ENCODE measurements around the gene HELZ2. TPM values are rescaled to one million over a fixed set of nuclear protein-coding genes. Genes with fewer than 3 reads are reported as not detected.

The HELZ2 gene
- total and polyA plus RNA-seq, 7 experiments from 2014 or later, result 3.8 to 102 (median 24.9) TPM

GRCh38 chr20:63567136-63567385 lies 7.0 kb downstream of the HELZ2 start:
- peaks cover 0 to 2% (median 0%) of the 10 kb centered on the region in 11 donors for H3K9me3 Mint-ChIP-seq
- peaks cover 0 to 42% (median 0%) of the 10 kb centered on the region in 3 experiments for H3K36me3 ChIP-seq (ENCODE audit: control insufficient read depth in 2 of 3, insufficient read depth in 3 of 3, low read length in 3 of 3)
- H3K4me3 Mint-ChIP-seq, result peak overlapping the region in 7 of 10 donors; percentile 25 to 86 (median 81)
- intact Hi-C loops (cut with micrococcal nuclease), result loop anchor here in 1 of 2 donors (2.0 kb wide), 1 partner anchor 14 kb away; no protein-coding TSS in a partner anchor
- ChIA-PET POLR2A (interaction anchor here (0.7 to 2.9 kb wide), 7 partner anchors 12 to 171 kb away, joined by 3 to 10 read pairs (median 4); partner anchors contain the start of genes ARFRP1, FNDC11, PTK6 and ZGPAT), CTCF (no interaction called here)
- H3K4me3 ChIP-seq (ENCODE audit: low read length), result no peak overlapping the region
- ATAC-seq (peak; percentile 47), DNase-seq (no peak)
- no peaks in the 10 kb centered on the region for H3K27me3 ChIP-seq (ENCODE audit: control insufficient read depth in 2 of 2, insufficient read depth in 2 of 2, low read length in 2 of 2)
- peaks cover 0 to 11% (median 0%) of the 10 kb centered on the region in 5 donors for H3K36me3 Mint-ChIP-seq
- no peaks in the 10 kb centered on the region for H3K9me3 ChIP-seq (ENCODE audit: control insufficient read depth in 2 of 3, low read length in 3 of 3)
- H3K27me3 Mint-ChIP-seq, result no peaks in the 10 kb centered on the region
- H3K4me1 ChIP-seq (ENCODE audit: control insufficient read depth in 2 of 2, insufficient read depth in 2 of 2, low read length in 2 of 2), result peaks cover 19 to 28% of the 10 kb centered on the region in 2 donors
- H3K4me1 Mint-ChIP-seq, result peaks cover 9 to 34% (median 21%) of the 10 kb centered on the region in 7 donors
- no peak overlapping the region for H3K27ac Mint-ChIP-seq
- H3K27ac ChIP-seq (ENCODE audit: low read depth, low read length), result no peak overlapping the region

- no peak overlapping the region for H3K27ac ChIP-seq (ENCODE audit: low read depth, low read length)
- peak overlapping the region in 4 of 10 donors; percentile 25 to 86 (median 83) for H3K4me3 Mint-ChIP-seq
- no peak overlapping the region for H3K27ac Mint-ChIP-seq
Observed at GRCh38 chr20:63566395-63567135, 7.5 kb downstream of the HELZ2 start.

GRCh38 chr20:63565699-63566335 lies 8.2 kb downstream of the HELZ2 start:
- no peak overlapping the region for H3K4me3 ChIP-seq (ENCODE audit: low read length)
- Mint-ChIP-seq H3K9me3 (peaks cover 0 to 2% (median 0%) of the 10 kb centered on the region in 11 donors), H3K4me3 (no peak overlapping the region), H3K4me1 (peaks cover 9 to 34% (median 21%) of the 10 kb centered on the region in 7 donors), H3K27me3 (no peaks in the 10 kb centered on the region), H3K36me3 (peaks cover 0 to 11% (median 0%) of the 10 kb centered on the region in 5 donors), H3K27ac (peak overlapping the region in 1 of 9 donors; percentile 21)
- intact Hi-C loops (cut with micrococcal nuclease), result loop anchor here in 1 of 2 donors (2.0 kb wide), 1 partner anchor 13 kb away; no protein-coding TSS in a partner anchor
- peaks cover 19 to 28% of the 10 kb centered on the region in 2 donors for H3K4me1 ChIP-seq (ENCODE audit: control insufficient read depth in 2 of 2, insufficient read depth in 2 of 2, low read length in 2 of 2)
- no peak overlapping the region for H3K27ac ChIP-seq (ENCODE audit: low read depth, low read length)
- DNase-seq, result no peak
- H3K9me3 ChIP-seq (ENCODE audit: control insufficient read depth in 2 of 3, low read length in 3 of 3), result no peaks in the 10 kb centered on the region
- no peak for ATAC-seq
- ChIA-PET POLR2A (interaction anchor here (1.1 to 2.9 kb wide), 2 partner anchors 11 to 24 kb away, joined by 3 to 10 read pairs; partner anchors contain the start of gene FNDC11), CTCF (no interaction called here)
- no peaks in the 10 kb centered on the region for H3K27me3 ChIP-seq (ENCODE audit: control insufficient read depth in 2 of 2, insufficient read depth in 2 of 2, low read length in 2 of 2)
- H3K36me3 ChIP-seq (ENCODE audit: control insufficient read depth in 2 of 3, insufficient read depth in 3 of 3, low read length in 3 of 3), result peaks cover 0 to 50% (median 3%) of the 10 kb centered on the region in 3 experiments

More at GRCh38 chr20:63566395-63567135, 7.5 kb downstream of the HELZ2 start:
- DNase-seq (no peak), ATAC-seq (no peak)
- Histone ChIP-seq H3K36me3 (ENCODE audit: control insufficient read depth in 2 of 3, insufficient read depth in 3 of 3, low read length in 3 of 3) (peaks cover 0 to 43% (median 3%) of the 10 kb centered on the region in 3 experiments), H3K9me3 (ENCODE audit: control insufficient read depth in 2 of 3, low read length in 3 of 3) (no peaks in the 10 kb centered on the region), H3K4me3 (ENCODE audit: low read length) (no peak overlapping the region), H3K27me3 (ENCODE audit: control insufficient read depth in 2 of 2, insufficient read depth in 2 of 2, low read length in 2 of 2) (no peaks in the 10 kb centered on the region), H3K4me1 (ENCODE audit: control insufficient read depth in 2 of 2, insufficient read depth in 2 of 2, low read length in 2 of 2) (peaks cover 19 to 28% of the 10 kb centered on the region in 2 donors)
- no peaks in the 10 kb centered on the region for H3K27me3 Mint-ChIP-seq
- POLR2A ChIA-PET, result interaction anchor here (1.1 to 2.9 kb wide), 5 partner anchors 12 to 171 kb away, joined by 3 to 10 read pairs (median 5); partner anchors contain the start of genes FNDC11 and PTK6
- H3K9me3 Mint-ChIP-seq, result peaks cover 0 to 2% (median 0%) of the 10 kb centered on the region in 11 donors
- peaks cover 0 to 11% (median 0%) of the 10 kb centered on the region in 5 donors for H3K36me3 Mint-ChIP-seq
- intact Hi-C loops (cut with micrococcal nuclease), result loop anchor here in 1 of 2 donors (2.0 kb wide), 1 partner anchor 14 kb away; no protein-coding TSS in a partner anchor
- CTCF ChIA-PET, result no interaction called here
- H3K4me1 Mint-ChIP-seq, result peaks cover 9 to 34% (median 21%) of the 10 kb centered on the region in 7 donors

- Histone ChIP-seq H3K27me3 (ENCODE audit: control insufficient read depth in 2 of 2, insufficient read depth in 2 of 2, low read length in 2 of 2) (no peaks in the 10 kb centered on the region), H3K9me3 (ENCODE audit: control insufficient read depth in 2 of 3, low read length in 3 of 3) (no peaks in the 10 kb centered on the region), H3K4me1 (ENCODE audit: control insufficient read depth in 2 of 2, insufficient read depth in 2 of 2, low read length in 2 of 2) (peaks cover 19 to 28% of the 10 kb centered on the region in 2 donors), H3K36me3 (ENCODE audit: control insufficient read depth in 2 of 3, insufficient read depth in 3 of 3, low read length in 3 of 3) (peaks cover 0 to 57% (median 3%) of the 10 kb centered on the region in 3 experiments), H3K27ac (ENCODE audit: low read depth, low read length) (no peak overlapping the region), H3K4me3 (ENCODE audit: low read length) (no peak overlapping the region)
- intact Hi-C loops (cut with micrococcal nuclease), result no loop called here
- H3K4me1 Mint-ChIP-seq, result peaks cover 9 to 32% (median 21%) of the 10 kb centered on the region in 7 donors
- H3K4me3 Mint-ChIP-seq, result no peak overlapping the region
- ATAC-seq (no peak), DNase-seq (no peak)
- H3K27me3 Mint-ChIP-seq, result no peaks in the 10 kb centered on the region
- peaks cover 0 to 15% (median 4%) of the 10 kb centered on the region in 5 donors for H3K36me3 Mint-ChIP-seq
- ChIA-PET POLR2A (no interaction called here), CTCF (no interaction called here)
- H3K27ac Mint-ChIP-seq, result peak overlapping the region in 1 of 9 donors; percentile 21
- H3K9me3 Mint-ChIP-seq, result peaks cover 0 to 4% (median 0%) of the 10 kb centered on the region in 11 donors
Observed at GRCh38 chr20:63565021-63565698, 8.9 kb downstream of the HELZ2 start.

- no peaks in the 10 kb centered on the region for H3K9me3 ChIP-seq (ENCODE audit: control insufficient read depth in 2 of 3, low read length in 3 of 3)
- H3K27me3 ChIP-seq (ENCODE audit: control insufficient read depth in 2 of 2, insufficient read depth in 2 of 2, low read length in 2 of 2), result no peaks in the 10 kb centered on the region
- DNase-seq (no peak), ATAC-seq (no peak)
- H3K4me1 ChIP-seq (ENCODE audit: control insufficient read depth in 2 of 2, insufficient read depth in 2 of 2, low read length in 2 of 2), result peaks cover 18 to 22% of the 10 kb centered on the region in 2 donors
- H3K27ac Mint-ChIP-seq, result no peak overlapping the region
- H3K36me3 ChIP-seq (ENCODE audit: control insufficient read depth in 2 of 3, insufficient read depth in 3 of 3, low read length in 3 of 3), result peaks cover 0 to 62% (median 3%) of the 10 kb centered on the region in 3 experiments
- H3K4me1 Mint-ChIP-seq, result peaks cover 9 to 24% (median 18%) of the 10 kb centered on the region in 7 donors
- POLR2A ChIA-PET, result no interaction called here
- H3K9me3 Mint-ChIP-seq, result peaks cover 0 to 2% (median 0%) of the 10 kb centered on the region in 11 donors
- CTCF ChIA-PET, result no interaction called here
- H3K4me3 Mint-ChIP-seq, result no peak overlapping the region
- intact Hi-C loops (cut with micrococcal nuclease), result no loop called here
- H3K27ac ChIP-seq (ENCODE audit: low read depth, low read length), result no peak overlapping the region
- peaks cover 0 to 17% (median 4%) of the 10 kb centered on the region in 5 donors for H3K36me3 Mint-ChIP-seq
- no peak overlapping the region for H3K4me3 ChIP-seq (ENCODE audit: low read length)
- no peaks in the 10 kb centered on the region for H3K27me3 Mint-ChIP-seq
Observed at GRCh38 chr20:63564036-63564810, 9.8 kb downstream of the HELZ2 start.

All from naive thymus-derived CD4-positive, alpha-beta T cell (primary cell).